Astrocyte of the spinal cord (primary cell): ENCODE measurements around the gene TEN1.

Experiments
- DNase-seq: peaks from one replicate; pipeline ENCODE4 v3.0.0; 2011; ENCODE audit warnings: low read depth, low spot score
- H3K4me3 ChIP-seq: 2 replicates; pipeline ENCODE4 v1.5.1; 2011; ENCODE audit warnings: low read depth, mild to moderate bottlenecking, low read length, moderate library complexity
- in situ Hi-C: cut with HindIII; loops from 2 replicates; pipeline ENCODE4 v1.10.0; 2017; ENCODE audit warnings: low sequenced_read_pairs
- TF ChIP-seq, protein P1 (sequence below): IDR thresholded peaks from 2 replicates; pipeline ENCODE4 v1.5.1; 2012; ENCODE audit warnings: low read depth, mild to moderate bottlenecking, low read length, inconsistent platforms

TEN1 gene

DNA sequence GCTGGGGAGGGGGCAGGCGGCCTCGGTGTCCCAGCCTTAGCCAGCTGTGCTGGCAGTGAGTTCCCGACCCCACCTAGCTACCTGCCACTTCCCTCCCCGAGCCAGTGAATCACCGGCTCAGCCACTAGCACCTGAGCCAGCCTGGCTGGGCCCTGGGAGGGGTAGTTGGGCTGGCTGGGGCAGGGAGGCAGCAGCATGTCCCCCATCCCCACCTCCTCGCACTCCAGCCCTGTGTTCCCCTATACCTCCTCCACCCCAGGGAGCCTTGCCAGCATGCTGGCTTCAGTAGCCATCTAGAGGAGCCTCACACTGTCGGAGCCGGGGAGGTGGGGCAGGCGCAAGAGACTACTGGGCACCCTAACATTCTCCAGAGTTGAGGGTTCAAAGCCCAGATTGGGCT is 45.3 kb downstream of the TEN1 start:
- no peak for DNase-seq
- no peak overlapping the region for H3K4me3 ChIP-seq
- TF ChIP-seq, protein P1, sequence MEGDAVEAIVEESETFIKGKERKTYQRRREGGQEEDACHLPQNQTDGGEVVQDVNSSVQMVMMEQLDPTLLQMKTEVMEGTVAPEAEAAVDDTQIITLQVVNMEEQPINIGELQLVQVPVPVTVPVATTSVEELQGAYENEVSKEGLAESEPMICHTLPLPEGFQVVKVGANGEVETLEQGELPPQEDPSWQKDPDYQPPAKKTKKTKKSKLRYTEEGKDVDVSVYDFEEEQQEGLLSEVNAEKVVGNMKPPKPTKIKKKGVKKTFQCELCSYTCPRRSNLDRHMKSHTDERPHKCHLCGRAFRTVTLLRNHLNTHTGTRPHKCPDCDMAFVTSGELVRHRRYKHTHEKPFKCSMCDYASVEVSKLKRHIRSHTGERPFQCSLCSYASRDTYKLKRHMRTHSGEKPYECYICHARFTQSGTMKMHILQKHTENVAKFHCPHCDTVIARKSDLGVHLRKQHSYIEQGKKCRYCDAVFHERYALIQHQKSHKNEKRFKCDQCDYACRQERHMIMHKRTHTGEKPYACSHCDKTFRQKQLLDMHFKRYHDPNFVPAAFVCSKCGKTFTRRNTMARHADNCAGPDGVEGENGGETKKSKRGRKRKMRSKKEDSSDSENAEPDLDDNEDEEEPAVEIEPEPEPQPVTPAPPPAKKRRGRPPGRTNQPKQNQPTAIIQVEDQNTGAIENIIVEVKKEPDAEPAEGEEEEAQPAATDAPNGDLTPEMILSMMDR: no peak
- in situ Hi-C loops: no loop called here

DNA sequence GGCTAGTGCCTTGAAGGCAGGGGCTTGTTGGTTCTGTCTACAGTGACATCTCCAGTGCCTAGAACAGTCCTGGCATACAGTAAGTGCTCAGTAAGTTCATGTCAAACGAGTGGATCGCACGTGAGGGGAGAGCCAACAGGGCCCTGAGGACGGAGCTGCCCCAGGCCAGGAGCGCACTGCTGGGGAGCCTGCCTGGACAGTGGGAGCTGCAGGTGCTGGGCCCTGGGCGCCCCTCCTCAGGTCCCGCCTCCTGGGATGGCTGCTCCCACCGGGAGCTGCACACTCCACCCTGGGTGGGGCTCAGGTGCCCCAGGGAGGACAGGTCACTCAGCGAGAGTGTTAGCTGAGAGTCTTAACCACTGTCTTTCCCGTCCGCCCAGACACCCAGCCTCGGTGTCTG is 46.3 kb downstream of the TEN1 start:
- in situ Hi-C loops: no loop called here
- TF ChIP-seq, protein P1: no peak
- no peak overlapping the region for H3K4me3 ChIP-seq
- no peak for DNase-seq

DNA sequence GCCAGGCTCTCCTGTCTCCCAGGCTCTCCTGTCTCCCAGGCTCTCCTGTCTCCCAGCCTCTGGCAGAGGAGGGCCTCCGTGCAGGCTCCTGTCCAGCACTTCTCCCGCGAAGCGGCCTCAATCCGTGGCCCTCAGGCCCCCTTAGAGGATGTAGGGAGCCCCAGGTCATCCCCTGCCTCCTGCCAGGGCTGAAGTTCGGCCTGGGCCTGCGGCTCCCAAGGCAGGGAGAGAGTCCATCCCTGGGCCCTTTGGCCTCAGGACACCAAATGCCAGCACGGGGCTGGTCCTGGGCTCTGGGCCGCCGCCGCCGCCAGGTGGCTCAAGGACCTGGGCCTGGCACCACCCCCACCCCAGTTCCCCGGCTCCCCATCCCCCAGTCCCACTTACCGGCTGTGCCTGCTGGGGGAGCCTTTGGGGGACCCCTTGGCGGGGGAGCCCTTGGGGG is 47.7 kb downstream of the TEN1 start:
- TF ChIP-seq, protein P1: no peak
- H3K4me3 ChIP-seq: no peak overlapping the region
- in situ Hi-C loops: no loop called here
- DNase-seq: no peak

DNA sequence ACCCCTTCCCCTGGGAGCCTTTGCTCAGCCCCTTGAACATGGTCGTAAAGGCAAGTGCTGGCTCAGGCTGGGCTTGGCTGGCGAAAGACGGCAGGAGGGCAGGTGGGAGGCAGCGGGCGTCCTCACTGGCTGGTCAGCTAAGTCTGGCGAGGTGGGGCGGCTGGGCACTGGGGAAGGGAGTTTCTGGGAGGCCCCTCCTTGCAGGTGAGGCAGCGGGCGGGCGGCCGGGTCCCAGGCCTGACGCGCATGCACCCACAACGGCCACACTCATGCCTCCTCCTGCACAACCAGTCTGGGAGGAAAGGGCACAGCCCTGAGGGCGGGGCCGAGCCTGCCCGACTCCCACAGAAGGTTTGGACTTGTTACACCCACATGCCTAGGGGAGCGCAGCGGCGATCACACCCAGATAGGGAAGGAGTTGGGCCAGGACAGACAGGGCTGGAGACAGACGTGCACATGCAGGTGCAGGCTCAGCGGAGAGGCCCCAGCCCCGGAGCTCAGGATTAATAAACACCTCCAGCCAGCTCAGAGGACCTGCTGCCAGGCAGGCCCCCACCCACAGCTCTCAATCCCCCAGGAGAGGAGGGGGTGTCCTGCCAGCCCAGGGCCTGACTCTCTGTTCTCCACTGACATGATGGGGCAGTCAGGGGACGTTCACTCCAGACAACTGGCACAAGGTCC is 48.3 kb downstream of the TEN1 start, which contains the start of gene EVPL:
TSS of gene EVPL (minus strand) at position 148 of the 681 bp plus-strand sequence. CDS start at position 40, 108 bp downstream.
- TF ChIP-seq, protein P1: no peak
- no peak for DNase-seq

DNA sequence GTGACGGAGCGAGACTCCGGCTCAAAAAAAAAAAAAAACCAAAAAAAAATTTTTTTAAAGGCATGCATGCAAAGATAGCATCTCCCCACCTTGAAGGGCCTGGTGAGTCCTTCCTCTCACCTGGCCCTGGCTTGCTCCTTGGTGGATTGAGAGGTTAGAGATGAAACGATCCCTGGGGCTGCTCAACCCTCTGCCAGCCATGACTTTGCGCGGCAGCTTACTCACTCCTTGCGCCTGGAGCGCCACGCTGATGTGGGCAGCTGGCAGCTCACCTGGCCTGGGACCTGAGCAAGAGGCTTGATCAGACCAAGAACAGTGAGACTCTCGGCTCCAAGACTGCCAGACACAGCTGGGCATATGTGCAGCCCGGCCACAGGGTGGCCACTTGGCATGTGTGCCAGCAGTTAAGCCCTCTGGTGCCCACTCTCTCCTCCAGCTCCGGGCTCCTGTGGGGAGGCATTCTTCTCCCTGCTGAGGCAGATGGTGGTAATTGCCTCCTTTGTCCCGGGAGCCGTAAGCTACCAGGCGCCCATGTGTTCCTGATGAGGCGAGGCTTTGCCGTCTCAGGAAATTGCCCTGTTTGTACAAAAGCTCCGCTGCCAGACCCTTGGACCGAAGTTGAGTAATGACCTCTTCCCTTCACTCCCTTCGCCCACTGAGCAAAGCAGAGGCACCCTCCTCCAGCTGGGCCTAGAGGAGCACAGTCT is 53.2 kb downstream of the TEN1 start:
- in situ Hi-C loops: no loop called here
- H3K4me3 ChIP-seq: no peak overlapping the region
- TF ChIP-seq, protein P1: peak; percentile 11
- DNase-seq: no peak

More for the DNA sequence above, 48.3 kb downstream of the TEN1 start, which contains the start of gene EVPL:
- no peak within 1 kb of the TSS for H3K4me3 ChIP-seq
- in situ Hi-C loops: no loop called here

DNA sequence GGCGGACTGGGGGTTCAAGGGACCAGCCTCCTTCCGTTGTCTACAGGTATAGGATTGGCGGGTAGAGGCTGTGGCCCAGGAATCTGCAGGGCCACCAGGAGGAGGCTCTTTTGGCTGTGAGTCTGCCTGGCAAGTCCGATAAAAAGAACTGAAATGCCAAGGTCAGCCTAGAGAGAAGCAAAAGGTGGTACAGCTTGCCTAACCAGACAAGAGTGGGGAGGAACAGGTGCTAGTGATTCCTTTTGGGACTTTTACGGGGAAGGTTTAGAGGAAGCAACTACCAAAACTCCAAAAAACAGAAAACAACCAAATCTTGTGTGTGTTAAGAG is 53.7 kb downstream of the TEN1 start:
- TF ChIP-seq, protein P1: no peak
- in situ Hi-C loops: no loop called here
- no peak for DNase-seq
- no peak overlapping the region for H3K4me3 ChIP-seq
